ENCODE results near the gene DRAXIN. TPM values are rescaled to one million over a fixed set of nuclear protein-coding genes. Genes with fewer than 3 reads are reported as not detected.
A peak's percentile ranks its signal among the peaks of the same experiment; 100 is the strongest.

The DRAXIN gene
- total RNA-seq, 1 experiment from 2014 or later = 5.5 TPM

- intact Hi-C loops (cut with micrococcal nuclease; ENCODE audit: unreplicated experiment) = no loop called here
- Histone ChIP-seq H3K36me3 (ENCODE audit: insufficient read depth, low read length, poor library complexity, severe bottlenecking) (no peaks in the 10 kb centered on the region), H3K27ac (ENCODE audit: low read depth, low read length, poor library complexity, severe bottlenecking) (no peak overlapping the region), H3K27me3 (replicated peaks; ENCODE audit: insufficient read depth, low read depth, low read length, poor library complexity) (no peaks in the 10 kb centered on the region), H3K4me3 (ENCODE audit: low read depth, low read length, poor library complexity, severe bottlenecking) (no peak overlapping the region), H3K4me1 (ENCODE audit: insufficient read depth, low read length, poor library complexity, severe bottlenecking) (peaks cover 5% of the 10 kb centered on the region), H3K9me3 (ENCODE audit: low read depth, low read length, poor library complexity, severe bottlenecking) (no peaks in the 10 kb centered on the region)
- DNase-seq (ENCODE audit: low spot score) = peak; percentile 66
- TF ChIP-seq EZH2 (IDR thresholded peaks at IDR 0.05; ENCODE audit: borderline replicate concordance, low read depth, low read length, poor library complexity, severe bottlenecking) (no peak), CTCF (conservative IDR thresholded peaks at IDR 0.05; ENCODE audit: low read depth, low read length) (no peak)
- ChIA-PET CTCF (no interaction called here), POLR2A (ENCODE audit: low non-redundant PET) (no interaction called here)
- BruUV-seq (replicated peaks) = no TSS peak
Observed at GRCh38 chr1:11753555-11754208, 62.2 kb downstream of the DRAXIN start.

- no peaks in the 10 kb centered on the region for H3K27me3 ChIP-seq (replicated peaks; ENCODE audit: insufficient read depth, low read depth, low read length, poor library complexity)
- ChIA-PET POLR2A (ENCODE audit: low non-redundant PET) (no interaction called here), CTCF (no interaction called here)
- intact Hi-C loops (cut with micrococcal nuclease; ENCODE audit: unreplicated experiment) = no loop called here
- H3K4me1 ChIP-seq (ENCODE audit: insufficient read depth, low read length, poor library complexity, severe bottlenecking) = peaks cover 5% of the 10 kb centered on the region
- no peak overlapping the region for H3K4me3 ChIP-seq (ENCODE audit: low read depth, low read length, poor library complexity, severe bottlenecking)
- no peaks in the 10 kb centered on the region for H3K36me3 ChIP-seq (ENCODE audit: insufficient read depth, low read length, poor library complexity, severe bottlenecking)
- no peaks in the 10 kb centered on the region for H3K9me3 ChIP-seq (ENCODE audit: low read depth, low read length, poor library complexity, severe bottlenecking)
- no peak for DNase-seq (ENCODE audit: low spot score)
- no TSS peak for BruUV-seq (replicated peaks)
- H3K27ac ChIP-seq (ENCODE audit: low read depth, low read length, poor library complexity, severe bottlenecking) = no peak overlapping the region
- TF ChIP-seq CTCF (conservative IDR thresholded peaks at IDR 0.05; ENCODE audit: low read depth, low read length) (no peak), EZH2 (IDR thresholded peaks at IDR 0.05; ENCODE audit: borderline replicate concordance, low read depth, low read length, poor library complexity, severe bottlenecking) (no peak)
Observed at GRCh38 chr1:11757047-11757446, 65.5 kb downstream of the DRAXIN start.

DNA sequence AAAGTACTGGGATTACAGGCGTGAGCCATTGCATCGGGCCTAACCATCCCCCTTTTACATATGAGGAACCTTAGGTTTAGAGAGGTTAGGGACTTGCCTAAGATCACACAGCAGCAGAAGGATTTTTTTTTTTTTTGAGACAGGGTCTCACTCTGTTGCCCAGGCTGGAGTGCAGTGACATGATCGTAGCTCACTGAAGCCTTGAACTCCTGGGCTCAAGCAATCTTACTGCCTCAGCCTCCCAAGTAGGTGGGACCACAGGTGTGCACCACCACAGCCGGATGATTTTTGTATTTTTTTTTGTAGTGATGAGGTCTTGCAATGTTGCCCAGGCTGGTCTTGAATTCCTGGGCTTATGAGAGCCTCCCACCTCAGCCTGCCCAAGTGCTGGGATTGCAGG lies 68.3 kb downstream of the DRAXIN start:
- Histone ChIP-seq H3K27me3 (replicated peaks; ENCODE audit: insufficient read depth, low read depth, low read length, poor library complexity) (no peaks in the 10 kb centered on the region), H3K27ac (ENCODE audit: low read depth, low read length, poor library complexity, severe bottlenecking) (no peak overlapping the region), H3K9me3 (ENCODE audit: low read depth, low read length, poor library complexity, severe bottlenecking) (no peaks in the 10 kb centered on the region), H3K4me3 (ENCODE audit: low read depth, low read length, poor library complexity, severe bottlenecking) (no peak overlapping the region), H3K36me3 (ENCODE audit: insufficient read depth, low read length, poor library complexity, severe bottlenecking) (no peaks in the 10 kb centered on the region), H3K4me1 (ENCODE audit: insufficient read depth, low read length, poor library complexity, severe bottlenecking) (no peaks in the 10 kb centered on the region)
- POLR2A ChIA-PET (ENCODE audit: low non-redundant PET) = no interaction called here
- no peak for DNase-seq (ENCODE audit: low spot score)
- intact Hi-C loops (cut with micrococcal nuclease; ENCODE audit: unreplicated experiment) = no loop called here
- TF ChIP-seq CTCF (conservative IDR thresholded peaks at IDR 0.05; ENCODE audit: low read depth, low read length) (no peak), EZH2 (IDR thresholded peaks at IDR 0.05; ENCODE audit: borderline replicate concordance, low read depth, low read length, poor library complexity, severe bottlenecking) (no peak)
- BruUV-seq (replicated peaks) = no TSS peak
- CTCF ChIA-PET = no interaction called here
